ENCODE results near the gene IRF2BP1.
A peak's percentile ranks its signal among the peaks of the same experiment; 100 is the strongest.

- TF ChIP-seq POLR2A (IDR thresholded peaks at IDR 0.05; ENCODE audit: low read depth, low read length) (peak; percentile 43; the same call in 1 of the 2 replicates), TAF1 (IDR thresholded peaks at IDR 0.05; ENCODE audit: borderline replicate concordance, low read depth, low read length) (no peak), POLR2AphosphoS5 (IDR thresholded peaks at IDR 0.05; ENCODE audit: low read depth, low read length) (no peak)
Observed at GRCh38 chr19:45882652-45883585, 3.0 kb downstream of the IRF2BP1 start.
